ENCODE data around the gene RAB19. TPM values are rescaled to one million over a fixed set of nuclear protein-coding genes. Genes with fewer than 3 reads are reported as not detected.

Gene RAB19
- total RNA-seq, 1 experiment from 2014 or later = 0.92 TPM

DNA sequence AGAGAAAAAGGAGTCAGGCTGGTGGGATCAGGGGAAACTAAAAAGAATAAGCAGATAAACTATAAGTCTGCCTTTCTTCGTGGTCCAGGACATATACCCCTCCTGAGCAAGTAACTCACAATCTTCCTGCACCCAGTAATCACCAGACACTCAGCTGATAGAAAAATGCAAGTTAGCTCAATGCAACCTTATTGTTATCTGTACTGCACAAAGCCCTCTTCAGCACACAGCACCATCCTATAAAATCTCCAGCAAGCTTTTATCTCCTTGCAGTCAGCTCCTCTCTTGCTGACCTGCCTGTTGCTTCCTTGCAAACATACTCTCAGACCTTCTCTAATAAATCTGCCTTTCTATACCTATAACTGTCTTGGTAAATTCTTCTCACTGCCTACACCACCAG is 12.2 kb upstream of the RAB19 start:
- in situ Hi-C loops (cut with HindIII; ENCODE audit: low pct_unique_long_range_greater_than_20kb, low sequenced_read_pairs) = no loop called here
- DNase-seq (ENCODE audit: low read depth, low spot score) = no peak
- Histone ChIP-seq H3K27me3 (ENCODE audit: control insufficient read depth, insufficient read depth, low read length) (no peaks in the 10 kb centered on the region), H3K4me1 (ENCODE audit: control insufficient read depth, insufficient read depth, low read length) (peaks cover 5% of the 10 kb centered on the region; the same call in 1 of the 2 replicates), H3K9me3 (ENCODE audit: control insufficient read depth, insufficient read depth, low read depth, low read length) (no peaks in the 10 kb centered on the region), H3K4me3 (ENCODE audit: low read depth in 2 of 2, low read length in 2 of 2) (no peak overlapping the region), H3K27ac (ENCODE audit: low read length) (no peak overlapping the region), H3K36me3 (ENCODE audit: control insufficient read depth, insufficient read depth, low read length) (no peaks in the 10 kb centered on the region)
- ChIA-PET POLR2A (no interaction called here), CTCF (no interaction called here)
- no peak for ATAC-seq
- BruUV-seq (replicated peaks) = no TSS peak
- intact Hi-C loops (cut with micrococcal nuclease; ENCODE audit: unreplicated experiment) = no loop called here
- no peak for TF ChIP-seq SIN3A (IDR thresholded peaks at IDR 0.05; ENCODE audit: borderline replicate concordance, insufficient read depth, low read depth, low read length)
- TF ChIP-seq, protein P1, sequence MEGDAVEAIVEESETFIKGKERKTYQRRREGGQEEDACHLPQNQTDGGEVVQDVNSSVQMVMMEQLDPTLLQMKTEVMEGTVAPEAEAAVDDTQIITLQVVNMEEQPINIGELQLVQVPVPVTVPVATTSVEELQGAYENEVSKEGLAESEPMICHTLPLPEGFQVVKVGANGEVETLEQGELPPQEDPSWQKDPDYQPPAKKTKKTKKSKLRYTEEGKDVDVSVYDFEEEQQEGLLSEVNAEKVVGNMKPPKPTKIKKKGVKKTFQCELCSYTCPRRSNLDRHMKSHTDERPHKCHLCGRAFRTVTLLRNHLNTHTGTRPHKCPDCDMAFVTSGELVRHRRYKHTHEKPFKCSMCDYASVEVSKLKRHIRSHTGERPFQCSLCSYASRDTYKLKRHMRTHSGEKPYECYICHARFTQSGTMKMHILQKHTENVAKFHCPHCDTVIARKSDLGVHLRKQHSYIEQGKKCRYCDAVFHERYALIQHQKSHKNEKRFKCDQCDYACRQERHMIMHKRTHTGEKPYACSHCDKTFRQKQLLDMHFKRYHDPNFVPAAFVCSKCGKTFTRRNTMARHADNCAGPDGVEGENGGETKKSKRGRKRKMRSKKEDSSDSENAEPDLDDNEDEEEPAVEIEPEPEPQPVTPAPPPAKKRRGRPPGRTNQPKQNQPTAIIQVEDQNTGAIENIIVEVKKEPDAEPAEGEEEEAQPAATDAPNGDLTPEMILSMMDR (IDR thresholded peaks at IDR 0.05) = no peak
- TF ChIP-seq TCF7L2 (IDR thresholded peaks at IDR 0.05; ENCODE audit: low read depth, low read length) = no peak
- no peak for TF ChIP-seq POLR2AphosphoS5 (IDR thresholded peaks at IDR 0.05; ENCODE audit: low read depth, low read length)
- TF ChIP-seq, protein P2, sequence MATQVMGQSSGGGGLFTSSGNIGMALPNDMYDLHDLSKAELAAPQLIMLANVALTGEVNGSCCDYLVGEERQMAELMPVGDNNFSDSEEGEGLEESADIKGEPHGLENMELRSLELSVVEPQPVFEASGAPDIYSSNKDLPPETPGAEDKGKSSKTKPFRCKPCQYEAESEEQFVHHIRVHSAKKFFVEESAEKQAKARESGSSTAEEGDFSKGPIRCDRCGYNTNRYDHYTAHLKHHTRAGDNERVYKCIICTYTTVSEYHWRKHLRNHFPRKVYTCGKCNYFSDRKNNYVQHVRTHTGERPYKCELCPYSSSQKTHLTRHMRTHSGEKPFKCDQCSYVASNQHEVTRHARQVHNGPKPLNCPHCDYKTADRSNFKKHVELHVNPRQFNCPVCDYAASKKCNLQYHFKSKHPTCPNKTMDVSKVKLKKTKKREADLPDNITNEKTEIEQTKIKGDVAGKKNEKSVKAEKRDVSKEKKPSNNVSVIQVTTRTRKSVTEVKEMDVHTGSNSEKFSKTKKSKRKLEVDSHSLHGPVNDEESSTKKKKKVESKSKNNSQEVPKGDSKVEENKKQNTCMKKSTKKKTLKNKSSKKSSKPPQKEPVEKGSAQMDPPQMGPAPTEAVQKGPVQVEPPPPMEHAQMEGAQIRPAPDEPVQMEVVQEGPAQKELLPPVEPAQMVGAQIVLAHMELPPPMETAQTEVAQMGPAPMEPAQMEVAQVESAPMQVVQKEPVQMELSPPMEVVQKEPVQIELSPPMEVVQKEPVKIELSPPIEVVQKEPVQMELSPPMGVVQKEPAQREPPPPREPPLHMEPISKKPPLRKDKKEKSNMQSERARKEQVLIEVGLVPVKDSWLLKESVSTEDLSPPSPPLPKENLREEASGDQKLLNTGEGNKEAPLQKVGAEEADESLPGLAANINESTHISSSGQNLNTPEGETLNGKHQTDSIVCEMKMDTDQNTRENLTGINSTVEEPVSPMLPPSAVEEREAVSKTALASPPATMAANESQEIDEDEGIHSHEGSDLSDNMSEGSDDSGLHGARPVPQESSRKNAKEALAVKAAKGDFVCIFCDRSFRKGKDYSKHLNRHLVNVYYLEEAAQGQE (IDR thresholded peaks at IDR 0.05; ENCODE audit: insufficient read depth in 1 of 2, low read depth in 2 of 2, low read length in 1 of 2) = no peak

DNA sequence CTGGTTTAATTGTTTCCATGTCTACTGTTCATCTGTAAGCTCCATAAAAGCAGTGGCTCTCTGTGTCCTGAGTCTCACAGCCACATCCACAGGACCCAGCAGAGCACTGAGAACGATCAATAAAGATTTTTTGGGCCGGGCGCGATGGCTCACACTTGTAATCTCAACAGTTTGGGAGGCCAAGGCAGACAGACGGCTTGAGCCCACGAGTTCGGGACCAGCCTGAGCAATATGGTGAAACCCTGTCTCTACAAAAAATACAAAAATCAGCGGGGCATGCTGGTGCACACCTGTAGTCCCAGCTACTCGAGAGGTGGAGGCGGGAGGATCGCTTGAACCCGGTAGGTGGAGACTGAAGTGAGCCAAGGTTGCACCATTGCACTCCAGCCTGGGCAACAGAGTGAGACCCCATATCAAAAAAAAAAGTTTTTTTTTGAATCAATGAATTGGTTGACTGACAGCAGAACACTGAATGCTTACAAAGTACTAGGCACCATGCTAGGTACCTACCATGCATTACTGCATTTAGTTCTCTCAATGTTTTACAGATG is 10.0 kb upstream of the RAB19 start:
- H3K9me3 ChIP-seq (ENCODE audit: control insufficient read depth, insufficient read depth, low read depth, low read length) = no peaks in the 10 kb centered on the region
- no peak overlapping the region for H3K4me3 ChIP-seq (ENCODE audit: low read depth in 2 of 2, low read length in 2 of 2)
- H3K36me3 ChIP-seq (ENCODE audit: control insufficient read depth, insufficient read depth, low read length) = peaks cover 3% of the 10 kb centered on the region; the same call in 1 of the 2 replicates
- in situ Hi-C loops (cut with HindIII; ENCODE audit: low pct_unique_long_range_greater_than_20kb, low sequenced_read_pairs) = no loop called here
- DNase-seq (ENCODE audit: low read depth, low spot score) = no peak
- TF ChIP-seq SIN3A (IDR thresholded peaks at IDR 0.05; ENCODE audit: borderline replicate concordance, insufficient read depth, low read depth, low read length) (no peak), POLR2AphosphoS5 (IDR thresholded peaks at IDR 0.05; ENCODE audit: low read depth, low read length) (no peak), TCF7L2 (IDR thresholded peaks at IDR 0.05; ENCODE audit: low read depth, low read length) (no peak)
- TF ChIP-seq, protein P2 (IDR thresholded peaks at IDR 0.05; ENCODE audit: insufficient read depth in 1 of 2, low read depth in 2 of 2, low read length in 1 of 2) = no peak
- TF ChIP-seq, protein P1 (IDR thresholded peaks at IDR 0.05) = no peak
- intact Hi-C loops (cut with micrococcal nuclease; ENCODE audit: unreplicated experiment) = no loop called here
- peaks cover 6% of the 10 kb centered on the region; the same call in 1 of the 2 replicates for H3K4me1 ChIP-seq (ENCODE audit: control insufficient read depth, insufficient read depth, low read length)
- H3K27me3 ChIP-seq (ENCODE audit: control insufficient read depth, insufficient read depth, low read length) = no peaks in the 10 kb centered on the region
- BruUV-seq (replicated peaks) = no TSS peak
- ChIA-PET POLR2A (no interaction called here), CTCF (no interaction called here)
- ATAC-seq = no peak
- no peak overlapping the region for H3K27ac ChIP-seq (ENCODE audit: low read length)
